Retinal pigment epithelial cell (primary cell): ENCODE results near the gene EEF1A2.

Source experiments
- DNase-seq: peaks from one replicate; pipeline ENCODE4 v3.0.0-alpha.2; 2010; ENCODE audit warnings: low read depth
- H3K4me3 ChIP-seq: 2 replicates; pipeline ENCODE4 v1.5.1; 2011; ENCODE audit warnings: mild to moderate bottlenecking, low read length, control low read depth, moderate library complexity
- CTCF ChIP-seq: conservative IDR thresholded peaks from 2 replicates; pipeline ENCODE4 v1.5.1; 2011; ENCODE audit warnings: low read depth, low read length, control low read depth, inconsistent platforms

Gene EEF1A2

GRCh38 chr20:63461104-63461763 is 37.6 kb downstream of the EEF1A2 start:
- DNase-seq = no peak
- TF ChIP-seq CTCF = no peak
- no peak overlapping the region for H3K4me3 ChIP-seq

GRCh38 chr20:63459070-63459380 is 39.9 kb downstream of the EEF1A2 start:
- H3K4me3 ChIP-seq = no peak overlapping the region
- no peak for DNase-seq
- no peak for TF ChIP-seq CTCF

GRCh38 chr20:63458170-63459069 is 40.5 kb downstream of the EEF1A2 start:
- no peak for DNase-seq
- TF ChIP-seq CTCF = no peak
- no peak overlapping the region for H3K4me3 ChIP-seq

- DNase-seq = peak; percentile 11
- no peak overlapping the region for H3K4me3 ChIP-seq
- no peak for TF ChIP-seq CTCF
Measured at GRCh38 chr20:63457737-63458136, 41.1 kb downstream of the EEF1A2 start.

- no peak for DNase-seq
- H3K4me3 ChIP-seq = no peak overlapping the region
Measured at GRCh38 chr20:63456429-63457284, 42.2 kb downstream of the EEF1A2 start.

GRCh38 chr20:63455568-63455859 is 43.4 kb downstream of the EEF1A2 start:
- H3K4me3 ChIP-seq = no peak overlapping the region
- no peak for DNase-seq
- no peak for TF ChIP-seq CTCF

More at GRCh38 chr20:63456429-63457284, 42.2 kb downstream of the EEF1A2 start:
- no peak for TF ChIP-seq CTCF
